Endothelial cell of umbilical vein (primary cell): ENCODE measurements around the gene EGFL7. TPM values are rescaled to one million over a fixed set of nuclear protein-coding genes. Genes with fewer than 3 reads are reported as not detected.

Experiments
- BruUV-seq: library from RNA; stranded (reverse); fragments of 400-500 nt; replicated peaks from 2 replicates; lab custom pipeline; 2021; lab: Mats Ljungman, UMichigan
- CTCF ChIA-PET: fragments of 300-600, 350-600 bp; sonication (Branson Sonifier 250); formaldehyde crosslinking; loops from one replicate; lab custom pipeline; 2021; ENCODE audit warnings: antibody characterized with exemption, inconsistent platforms; lab: Charles Lee
- POLR2A ChIA-PET: fragments of 300-600, 350-600 bp; sonication (Branson Sonifier 250); formaldehyde crosslinking; loops from one replicate; lab custom pipeline; 2021; ENCODE audit warnings: antibody characterized with exemption, inconsistent platforms; lab: Charles Lee
- DNase-seq: peaks from one replicate; pipeline ENCODE4 v3.0.0-alpha.2; 2011; ENCODE audit warnings: low read depth, low spot score
- FAIRE-seq: peaks from 2 replicates; lab custom pipeline; 2011; peaks lifted over from hg19 to GRCh38; lab: Jason Lieb, UNC
- H2AFZ ChIP-seq: 2 replicates; pipeline ENCODE4 v1.6.0; 2012; ENCODE audit warnings: low read depth, low read length, control low read depth, inconsistent platforms
- H3K27ac ChIP-seq: 2 replicates; pipeline ENCODE4 v1.5.1; 2011; ENCODE audit warnings: low read depth, mild to moderate bottlenecking, control low read depth, low read length, moderate library complexity; ENCODE audit not compliant: insufficient read depth
- H3K27me3 ChIP-seq, 2 experiments: 2 replicates each; pipeline versions ENCODE4 v1.6.0 to v1.6.1; 2011; ENCODE audit warnings: low read length in 2 of 2, mixed read lengths in 1 of 2; ENCODE audit not compliant: control insufficient read depth in 2 of 2, insufficient read depth in 2 of 2
- H3K36me3 ChIP-seq, 2 experiments: 2 replicates in 1 of 2; 3 replicates in 1 of 2; pipeline ENCODE4 v1.5.1; 2011; ENCODE audit warnings: low read length in 2 of 2, mild to moderate bottlenecking in 1 of 2, moderate library complexity in 1 of 2; ENCODE audit not compliant: control insufficient read depth in 2 of 2, insufficient read depth in 2 of 2; ENCODE audit errors: extremely low read depth in 1 of 2
- H3K4me1 ChIP-seq: 3 replicates; pipeline ENCODE4 v1.5.1; 2011; ENCODE audit warnings: mild to moderate bottlenecking, low read length; ENCODE audit not compliant: control insufficient read depth, insufficient read depth; ENCODE audit errors: extremely low read depth
- H3K4me2 ChIP-seq: 2 replicates; pipeline ENCODE4 v1.6.1; 2011; ENCODE audit warnings: low read length, control low read depth, mixed read lengths; ENCODE audit not compliant: insufficient read depth
- H3K4me3 ChIP-seq, 3 experiments: fragments of 200-600 bp in 1 of 3; sonication (generic), shearing (Covaris generic) in 1 of 3; replicated peaks in 1 of 3; 2 replicates each; pipeline ENCODE4 v1.5.1; 2011 to 2016; ENCODE audit warnings: control low read depth in 3 of 3, low read length in 3 of 3, mild to moderate bottlenecking in 2 of 3, inconsistent platforms in 1 of 3, low read depth in 1 of 3, moderate library complexity in 1 of 3; ENCODE audit not compliant: insufficient read depth in 1 of 3
- H3K79me2 ChIP-seq: 2 replicates; pipeline ENCODE4 v1.6.0; 2012; ENCODE audit warnings: low read length, inconsistent platforms; ENCODE audit not compliant: control insufficient read depth, insufficient read depth
- H3K9ac ChIP-seq: replicated peaks from 2 replicates; pipeline ENCODE3; 2011; ENCODE audit warnings: low read length, control low read depth; ENCODE audit not compliant: insufficient read depth; ENCODE audit errors: extremely low read depth
- H3K9me1 ChIP-seq: replicated peaks from 3 replicates; pipeline ENCODE4 v1.6.0; 2011; ENCODE audit warnings: mild to moderate bottlenecking, low read length; ENCODE audit not compliant: control insufficient read depth, insufficient read depth; ENCODE audit errors: extremely low read depth
- H3K9me3 ChIP-seq: replicated peaks from 2 replicates; pipeline ENCODE4 v1.5.1; 2012; ENCODE audit warnings: low read length, inconsistent platforms; ENCODE audit not compliant: control insufficient read depth, insufficient read depth
- H4K20me1 ChIP-seq: replicated peaks from 2 replicates; pipeline ENCODE3; 2011; ENCODE audit warnings: mild to moderate bottlenecking, low read length; ENCODE audit not compliant: control insufficient read depth, insufficient read depth; ENCODE audit errors: extremely low read depth
- EZH2 ChIP-seq: IDR thresholded peaks from 2 replicates; pipeline ENCODE4 v1.6.1; 2012; ENCODE audit warnings: borderline replicate concordance, low read depth, mild to moderate bottlenecking, moderate library complexity, low read length, inconsistent platforms; ENCODE audit not compliant: severe bottlenecking
- FOS ChIP-seq: IDR thresholded peaks from 2 replicates; pipeline ENCODE4 v1.6.1; 2011; ENCODE audit warnings: mild to moderate bottlenecking, low read length, moderate library complexity, borderline replicate concordance; ENCODE audit not compliant: insufficient read depth
- GATA2 ChIP-seq: IDR thresholded peaks from 2 replicates; pipeline ENCODE4 v1.7.0; 2011; ENCODE audit warnings: low read depth, mild to moderate bottlenecking, moderate library complexity, mixed read lengths, low read length; ENCODE audit not compliant: insufficient read length, insufficient read depth
- JUN ChIP-seq: IDR thresholded peaks from 2 replicates; pipeline ENCODE4 v1.6.1; 2011; ENCODE audit warnings: borderline replicate concordance, low read depth; ENCODE audit not compliant: insufficient read length, insufficient read depth
- MYC ChIP-seq: IDR thresholded peaks from one replicate; pipeline ENCODE4 v1.6.1; 2011; ENCODE audit warnings: mild to moderate bottlenecking, low read depth, low read length
- POLR2A ChIP-seq: IDR thresholded peaks from 2 replicates; pipeline ENCODE4 v1.6.1; 2012; ENCODE audit warnings: low read depth, mild to moderate bottlenecking, control low read depth, low read length
- POLR2AphosphoS5 ChIP-seq: IDR thresholded peaks from 2 replicates; pipeline ENCODE4 v1.6.1; 2012; ENCODE audit warnings: low read depth, mild to moderate bottlenecking, control low read depth, low read length, moderate library complexity; ENCODE audit not compliant: insufficient read depth
- dilution Hi-C: fragments of 300-500 bp; cut with MboI; formaldehyde crosslinking; loops from one replicate; pipeline ENCODE4 v1.15.0; 2019; ENCODE audit warnings: low sequenced_read_pairs; ENCODE audit not compliant: extremely low pct_ligation_motif_present
- intact Hi-C: fragments of 100-400 bp; cut with micrococcal nuclease; formaldehyde crosslinking; loops from one replicate; pipeline ENCODE4 v1.10.0; 2022
- polyA plus RNA-seq, 4 experiments: library from polyadenylated mRNA; depleted of rRNA in 3 of 4; stranded (reverse) in 3 of 4; unstranded in 1 of 4; fragments of >200 nt; gene quantifications; 2 replicates each; pipeline versions ENCODE4 v1.2.1 to v1.2.3, GENCODE V29; 2011 to 2012; ENCODE audit warnings: missing spikeins in 1 of 4
- total RNA-seq: library from RNA; stranded (reverse); gene quantifications from 2 replicates; pipeline ENCODE4 v1.2.3, GENCODE V29; 2021
- TF ChIP-seq, protein P1 (sequence below), 2 donors: IDR thresholded peaks; 1 replicate in 1 of 2; 2 replicates in 1 of 2; pipeline ENCODE4 v1.5.1; 2011; ENCODE audit warnings: low read length in 2 of 2, mild to moderate bottlenecking in 2 of 2, moderate library complexity in 2 of 2, control low read depth in 1 of 2, inconsistent platforms in 1 of 2, low read depth in 1 of 2; ENCODE audit not compliant: insufficient read depth in 1 of 2; ENCODE audit errors: extremely low read depth in 1 of 2
- TF ChIP-seq, protein P2 (sequence below): IDR thresholded peaks from 2 replicates; pipeline ENCODE4 v1.6.1; 2011; ENCODE audit not compliant: insufficient read depth, insufficient read length

The EGFL7 gene
- total and polyA plus RNA-seq, 2 donors (not counting 3 experiments of a cell fraction or from before 2014, with no cell fraction given), result 1,043 to 1,377 TPM

- Histone ChIP-seq H3K79me2 (peaks cover 38% of the 10 kb centered on the region), H3K27ac (peak overlapping the region; percentile 96), H4K20me1 (no peaks in the 10 kb centered on the region), H3K36me3 (peaks cover 0 to 6% of the 10 kb centered on the region in 2 experiments), H3K9me1 (no peaks in the 10 kb centered on the region), H3K27me3 (no peaks in the 10 kb centered on the region), H3K9me3 (no peaks in the 10 kb centered on the region), H3K4me2 (peak overlapping the region; percentile 78), H3K9ac (peak overlapping the region; percentile 80), H2AFZ (no peak overlapping the region), H3K4me3 (peak overlapping the region; percentile 68 to 81 (median 75)), H3K4me1 (peaks cover 27% of the 10 kb centered on the region)
- FAIRE-seq, result peak; percentile 37
- no peak for DNase-seq
- CTCF ChIA-PET, result interaction anchor here (1.5 to 2.1 kb wide), 4 partner anchors 14 to 69 kb away, joined by 4 to 16 read pairs (median 5); no protein-coding TSS in a partner anchor
- TF ChIP-seq POLR2A, result no peak
- TF ChIP-seq EZH2, result no peak
- no peak for TF ChIP-seq MYC
- TF ChIP-seq, protein P1, sequence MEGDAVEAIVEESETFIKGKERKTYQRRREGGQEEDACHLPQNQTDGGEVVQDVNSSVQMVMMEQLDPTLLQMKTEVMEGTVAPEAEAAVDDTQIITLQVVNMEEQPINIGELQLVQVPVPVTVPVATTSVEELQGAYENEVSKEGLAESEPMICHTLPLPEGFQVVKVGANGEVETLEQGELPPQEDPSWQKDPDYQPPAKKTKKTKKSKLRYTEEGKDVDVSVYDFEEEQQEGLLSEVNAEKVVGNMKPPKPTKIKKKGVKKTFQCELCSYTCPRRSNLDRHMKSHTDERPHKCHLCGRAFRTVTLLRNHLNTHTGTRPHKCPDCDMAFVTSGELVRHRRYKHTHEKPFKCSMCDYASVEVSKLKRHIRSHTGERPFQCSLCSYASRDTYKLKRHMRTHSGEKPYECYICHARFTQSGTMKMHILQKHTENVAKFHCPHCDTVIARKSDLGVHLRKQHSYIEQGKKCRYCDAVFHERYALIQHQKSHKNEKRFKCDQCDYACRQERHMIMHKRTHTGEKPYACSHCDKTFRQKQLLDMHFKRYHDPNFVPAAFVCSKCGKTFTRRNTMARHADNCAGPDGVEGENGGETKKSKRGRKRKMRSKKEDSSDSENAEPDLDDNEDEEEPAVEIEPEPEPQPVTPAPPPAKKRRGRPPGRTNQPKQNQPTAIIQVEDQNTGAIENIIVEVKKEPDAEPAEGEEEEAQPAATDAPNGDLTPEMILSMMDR (IDR thresholded peaks at IDR 0.05; ENCODE audit: extremely low read depth in 1 of 2, insufficient read depth in 1 of 2, low read depth in 1 of 2, low read length in 2 of 2), result no peak
- TF ChIP-seq JUN, result no peak
- TF ChIP-seq POLR2AphosphoS5, result no peak
- TF ChIP-seq, protein P2, sequence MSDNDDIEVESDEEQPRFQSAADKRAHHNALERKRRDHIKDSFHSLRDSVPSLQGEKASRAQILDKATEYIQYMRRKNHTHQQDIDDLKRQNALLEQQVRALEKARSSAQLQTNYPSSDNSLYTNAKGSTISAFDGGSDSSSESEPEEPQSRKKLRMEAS, result no peak
- no peak for TF ChIP-seq FOS
- TF ChIP-seq GATA2, result no peak
- dilution Hi-C loops (no loop called here), intact Hi-C loops (loop anchor here (1.0 to 5.0 kb wide), 6 partner anchors 8 to 350 kb away; partner anchors contain the start of genes AGPAT2, DNLZ and SEC16A)
- BruUV-seq, result TSS peak; percentile 28
- POLR2A ChIA-PET, result interaction anchor here (1.1 to 3.8 kb wide), 6 partner anchors 9 to 39 kb away, joined by 3 to 32 read pairs (median 8); partner anchors contain the start of gene AGPAT2
Measured at GRCh38 chr9:136712690-136713544, 50.2 kb downstream of the EGFL7 start.
